Epithelial cell of prostate (primary cell): Measurements from ENCODE around the gene SWI5.
"Not testable (repeated sequence)": the region's sequence is repeated elsewhere in the genome, so short reads cannot be mapped to it uniquely, and the experiment has no call there.

Source experiments
- DNase-seq: peaks from one replicate; pipeline ENCODE4 v3.0.0-alpha.2; 2011; ENCODE audit warnings: low read depth, low spot score
- H3K27ac ChIP-seq: fragments of 450-650 bp; 2 replicates; pipeline ENCODE4 v1.5.1; 2017; ENCODE audit warnings: mild to moderate bottlenecking

Gene SWI5

DNA sequence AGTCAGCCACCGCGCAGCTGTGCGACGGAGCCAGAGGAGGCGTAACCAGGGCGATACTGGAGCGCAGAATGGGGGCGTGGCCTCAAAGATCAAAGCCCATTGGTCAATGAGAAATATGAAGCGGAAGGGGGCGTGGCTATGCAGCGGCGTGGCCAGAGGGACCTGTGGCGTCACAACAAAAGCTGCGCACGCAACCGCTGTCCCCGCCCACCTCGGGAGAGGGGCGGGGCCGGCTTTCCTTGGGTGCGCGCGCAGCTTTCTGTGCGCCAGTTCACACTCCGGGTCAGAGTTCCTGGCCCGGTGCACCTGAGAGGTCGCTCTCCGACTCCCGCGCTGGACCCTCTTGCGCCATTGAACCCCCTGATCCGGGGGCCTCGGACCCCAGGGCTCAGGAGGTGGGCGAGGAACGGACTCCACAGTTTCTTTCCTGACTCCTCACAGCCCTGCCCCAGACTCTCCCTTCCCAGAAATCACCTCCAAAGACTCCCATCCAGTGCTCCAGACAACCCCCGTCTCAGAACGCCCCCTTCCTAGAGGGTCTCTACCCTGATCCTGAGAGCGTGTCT, at the start of gene SWI5:
Gene SWI5, plus strand, starts transcription at position 269 of the 566 bp plus-strand sequence.
- peak within 1 kb of the TSS; percentile 64 for H3K27ac ChIP-seq
- DNase-seq, result peak; percentile 91

DNA sequence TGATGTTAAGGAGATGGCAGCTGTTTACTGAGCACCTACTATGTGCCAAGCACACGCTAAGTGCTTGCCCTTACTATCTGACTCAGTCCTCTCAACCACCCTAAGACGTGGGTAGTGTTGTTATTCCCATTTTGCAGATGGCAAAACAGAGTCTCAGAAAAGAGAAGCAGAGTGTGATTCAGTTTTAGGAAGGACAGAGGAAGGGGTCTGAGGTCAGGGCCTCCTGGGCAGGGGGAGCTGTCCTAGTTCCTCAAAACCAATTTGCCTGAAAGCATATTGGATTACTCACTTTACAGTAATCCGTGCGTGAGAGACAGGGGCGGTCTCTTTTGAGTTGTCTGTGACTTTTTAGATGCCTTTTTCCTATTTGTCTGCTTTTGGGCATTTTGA, 49.7 kb upstream of the SWI5 start:
- no peak overlapping the region for H3K27ac ChIP-seq
- no peak for DNase-seq

- not testable (repeated sequence) for DNase-seq, H3K27ac ChIP-seq
These were observed 45.2 kb upstream of the SWI5 start for GRCh38 chr9:128230897-128231296.

DNA sequence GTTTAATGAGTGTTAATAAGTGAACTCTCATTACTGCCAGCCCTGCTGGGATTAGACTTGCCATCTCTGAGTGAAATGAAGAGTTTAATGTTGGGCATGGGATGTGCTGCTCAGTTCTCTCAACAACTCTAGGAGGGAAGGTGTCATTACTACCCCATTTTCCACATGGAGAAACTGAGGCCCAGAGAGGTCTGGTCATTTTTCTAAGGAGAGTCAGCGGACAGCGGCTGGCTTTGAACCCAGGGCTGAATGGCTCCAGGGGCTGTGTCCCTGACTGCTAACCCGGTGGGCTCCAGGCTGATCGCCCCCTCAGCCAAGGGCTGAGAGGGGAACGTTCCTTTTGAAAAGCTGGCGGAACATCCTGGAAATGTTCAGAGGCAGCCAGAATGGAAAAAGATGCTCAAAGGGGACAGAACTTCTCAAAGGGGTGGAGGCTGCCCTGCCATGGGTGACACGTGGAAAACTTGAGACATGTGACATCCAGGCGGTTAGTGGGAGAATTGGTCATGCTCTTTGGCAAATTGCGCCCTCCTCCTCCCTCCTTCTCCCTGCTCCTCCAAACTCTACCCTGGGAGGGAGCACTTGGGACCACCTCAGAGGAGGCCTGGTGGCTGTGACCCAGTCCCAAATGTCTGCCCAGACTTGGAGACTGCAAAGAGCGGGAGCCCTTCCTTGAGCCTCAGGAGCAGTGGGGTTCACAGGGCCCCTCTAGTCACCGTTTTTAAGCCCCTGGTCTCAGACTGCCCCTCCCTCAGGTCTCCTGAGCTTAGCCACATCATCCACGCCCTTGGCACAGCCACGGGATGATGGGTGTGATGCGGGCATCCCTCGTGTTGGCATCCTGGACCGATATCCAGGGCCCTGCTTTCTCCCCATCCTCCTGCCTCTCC, 44.2 kb upstream of the SWI5 start:
- DNase-seq, result no peak
- no peak overlapping the region for H3K27ac ChIP-seq

GRCh38 chr9:128232528-128233428, 43.3 kb upstream of the SWI5 start:
- H3K27ac ChIP-seq, result no peak overlapping the region
- no peak for DNase-seq

- DNase-seq, result no peak
- no peak overlapping the region for H3K27ac ChIP-seq
These were observed 42.2 kb upstream of the SWI5 start for GRCh38 chr9:128233817-128234406.

GRCh38 chr9:128242124-128242523, 34.0 kb upstream of the SWI5 start:
- no peak overlapping the region for H3K27ac ChIP-seq

DNA sequence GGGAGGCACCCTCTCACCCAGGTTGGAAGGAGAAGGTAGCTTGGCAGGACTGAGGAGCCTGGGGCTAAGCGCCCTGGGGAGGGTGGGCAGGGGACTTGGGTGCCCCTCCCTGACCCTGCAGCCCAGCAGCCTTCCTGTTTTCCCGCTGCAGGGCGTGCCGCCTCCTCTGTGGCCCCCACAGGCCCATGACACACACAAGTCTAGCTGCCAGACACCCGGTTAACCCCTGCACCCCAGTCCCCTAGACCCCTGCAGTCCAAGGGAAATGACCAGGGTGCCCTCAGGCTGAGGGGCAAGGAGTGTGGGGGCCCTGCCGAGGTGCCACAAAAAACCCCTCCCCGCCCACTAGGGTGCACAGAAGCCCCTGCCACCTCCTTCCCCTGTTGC, 33.3 kb upstream of the SWI5 start:
- no peak overlapping the region for H3K27ac ChIP-seq
- DNase-seq, result no peak

More at GRCh38 chr9:128242124-128242523, 34.0 kb upstream of the SWI5 start:
- no peak for DNase-seq

- no peak overlapping the region for H3K27ac ChIP-seq
- DNase-seq, result no peak
These were observed 32.7 kb upstream of the SWI5 start for GRCh38 chr9:128243215-128244018.

DNA sequence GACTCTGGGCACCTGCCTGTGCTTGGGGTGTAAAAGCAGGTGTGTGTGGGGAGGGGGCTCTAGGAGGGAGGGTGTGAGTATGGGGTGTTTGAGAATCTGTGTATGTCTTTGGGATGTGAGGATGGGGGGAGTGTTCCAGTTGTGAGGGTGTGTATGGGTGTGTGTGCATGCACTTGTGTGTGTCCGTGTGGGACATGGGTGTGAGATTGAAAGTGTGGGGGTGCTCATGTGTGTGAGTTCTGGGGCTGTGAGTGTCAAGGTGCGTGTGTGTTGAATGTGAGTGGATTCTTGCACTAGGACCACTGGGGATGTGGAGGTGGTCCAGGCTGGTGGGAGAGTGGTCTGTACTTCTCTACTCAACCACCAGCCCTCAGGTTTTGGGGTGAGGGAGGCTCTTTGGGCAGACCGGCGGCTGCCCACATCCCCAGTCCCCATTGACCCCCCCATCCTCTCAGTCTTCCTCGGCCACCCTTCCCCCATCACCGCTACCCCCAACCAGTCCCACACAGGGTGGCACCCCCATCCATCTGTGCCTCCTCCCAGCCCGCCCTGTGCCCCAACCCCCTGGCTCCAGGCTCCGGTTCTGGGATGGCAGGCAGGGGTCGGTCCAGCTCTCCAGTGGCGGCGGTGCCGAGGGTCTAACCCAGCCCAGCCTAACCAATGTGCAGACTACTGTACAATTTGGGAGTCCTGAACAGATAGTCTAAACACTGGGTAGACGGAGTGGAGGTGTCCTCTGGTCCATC, 31.8 kb upstream of the SWI5 start:
- no peak for DNase-seq
- H3K27ac ChIP-seq, result no peak overlapping the region

DNA sequence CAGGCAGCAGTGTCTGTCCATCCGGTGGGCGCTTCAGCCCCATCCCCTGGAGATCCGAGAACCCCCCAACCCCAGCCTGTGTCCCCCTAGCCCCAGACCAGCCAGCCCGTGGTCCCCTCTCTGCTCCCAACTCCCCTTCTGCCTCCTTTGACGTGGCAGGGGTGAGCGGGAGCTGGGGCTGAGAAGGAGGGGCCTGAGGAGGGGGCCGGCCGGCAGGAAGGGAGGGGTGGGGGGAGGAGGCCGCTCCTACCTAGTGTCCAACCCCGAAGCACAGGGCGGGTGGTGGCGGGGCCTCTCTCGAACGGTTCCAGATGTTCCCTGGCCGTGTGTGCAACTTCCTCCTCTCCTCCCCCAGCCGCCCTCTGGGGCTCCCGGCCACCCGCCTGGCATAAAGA, 31.2 kb upstream of the SWI5 start:
- no peak overlapping the region for H3K27ac ChIP-seq
- DNase-seq, result no peak

- DNase-seq, result no peak
- H3K27ac ChIP-seq, result no peak overlapping the region
These were observed 30.5 kb upstream of the SWI5 start for GRCh38 chr9:128245421-128246151.

- no peak overlapping the region for H3K27ac ChIP-seq
- DNase-seq, result no peak
These were observed 29.6 kb upstream of the SWI5 start for GRCh38 chr9:128246471-128246870.

- no peak overlapping the region for H3K27ac ChIP-seq
- DNase-seq, result no peak
These were observed 28.8 kb upstream of the SWI5 start for GRCh38 chr9:128247226-128247803.

- no peak for DNase-seq
- H3K27ac ChIP-seq, result no peak overlapping the region
These were observed 26.5 kb upstream of the SWI5 start for GRCh38 chr9:128249558-128249907.

- DNase-seq, result peak; percentile 34
- no peak overlapping the region for H3K27ac ChIP-seq
These were observed 25.9 kb upstream of the SWI5 start for GRCh38 chr9:128249908-128250838.
